GM18505 (cell line): ENCODE results near the gene GPR18.

Experiments
- ATAC-seq: cut with Tn5 transposase; IDR thresholded peaks from one replicate; pipeline ENCODE4 v1.9.1; 2021; ENCODE audit not compliant: unreplicated experiment
- POLR2A ChIP-seq: IDR thresholded peaks from 4 replicates; pipeline ENCODE4 v1.6.1; 2011; ENCODE audit warnings: borderline replicate concordance; ENCODE audit not compliant: insufficient read depth, insufficient read length; ENCODE audit errors: extremely low read depth

GPR18 gene

GRCh38 chr13:99258210-99258860, at the start of gene GPR18:
GPR18 (minus strand) TSS chr13:99258379; CDS start chr13:99255872, 2,507 bp downstream.
- TF ChIP-seq POLR2A, result no peak
- peak; percentile 84 for ATAC-seq

GRCh38 chr13:99307648-99308339, 49.6 kb upstream of the GPR18 start:
- peak; percentile 32 for ATAC-seq
- TF ChIP-seq POLR2A, result no peak

GRCh38 chr13:99307247-99307646, 49.1 kb upstream of the GPR18 start, which contains the start of gene GPR183:
GPR183 (minus strand) TSS chr13:99307399; CDS start chr13:99296145, 11,254 bp downstream.
- peak; percentile 60 for ATAC-seq
- TF ChIP-seq POLR2A, result peak; percentile 78

GRCh38 chr13:99305566-99305965, 47.4 kb upstream of the GPR18 start:
- no peak for TF ChIP-seq POLR2A
- no peak for ATAC-seq

GRCh38 chr13:99305158-99305557, 47.0 kb upstream of the GPR18 start:
- TF ChIP-seq POLR2A, result peak; percentile 2
- no peak for ATAC-seq

- ATAC-seq, result no peak
- no peak for TF ChIP-seq POLR2A
Observed at GRCh38 chr13:99304541-99304940, 46.4 kb upstream of the GPR18 start.

GRCh38 chr13:99303863-99304521, 45.8 kb upstream of the GPR18 start:
- no peak for TF ChIP-seq POLR2A
- ATAC-seq, result no peak

- peak; percentile 48 for TF ChIP-seq POLR2A
Observed at GRCh38 chr13:99302637-99303505, 44.7 kb upstream of the GPR18 start.

GRCh38 chr13:99301913-99302636, 43.9 kb upstream of the GPR18 start:
- ATAC-seq, result no peak
- no peak for TF ChIP-seq POLR2A

More at GRCh38 chr13:99302637-99303505, 44.7 kb upstream of the GPR18 start:
- ATAC-seq, result no peak

- peak; percentile 42 for TF ChIP-seq POLR2A
- no peak for ATAC-seq
Observed at GRCh38 chr13:99301056-99301838, 43.1 kb upstream of the GPR18 start.

- TF ChIP-seq POLR2A, result peak; percentile 9
- no peak for ATAC-seq
Observed at GRCh38 chr13:99299920-99300341, 41.8 kb upstream of the GPR18 start.
